Skeletal muscle satellite cell (primary cell): Measurements from ENCODE around the gene GSTM2.

Experiments used
- H3K27me3 ChIP-seq: 2 replicates; pipeline ENCODE4 v1.7.0; 2013; ENCODE audit warnings: low read length; ENCODE audit not compliant: control insufficient read depth, insufficient read depth
- H3K36me3 ChIP-seq: 2 replicates; pipeline ENCODE4 v1.7.0; 2013; ENCODE audit warnings: mild to moderate bottlenecking, control low read depth, low read length; ENCODE audit not compliant: insufficient read depth
- H3K4me1 ChIP-seq: 2 replicates; pipeline ENCODE4 v1.7.0; 2013; ENCODE audit warnings: low read length; ENCODE audit not compliant: control insufficient read depth, insufficient read depth
- H3K4me2 ChIP-seq: 2 replicates; pipeline ENCODE4 v1.7.0; 2013; ENCODE audit warnings: mild to moderate bottlenecking, low read length
- H3K4me3 ChIP-seq: 2 replicates; pipeline ENCODE4 v1.7.0; 2013; ENCODE audit warnings: low read length
- H3K9ac ChIP-seq: 2 replicates; pipeline ENCODE4 v1.7.0; 2013; ENCODE audit warnings: mild to moderate bottlenecking, low read depth, low read length, moderate library complexity
- H3K9me3 ChIP-seq: replicated peaks from 2 replicates; pipeline ENCODE4 v1.7.0; 2013; ENCODE audit warnings: mild to moderate bottlenecking, control low read depth, low read length

Gene GSTM2

GRCh38 chr1:109631513-109632505, 36.0 kb upstream of the GSTM2 start:
- H3K4me1 ChIP-seq: peaks cover 11% of the 10 kb centered on the region
- no peaks in the 10 kb centered on the region for H3K9me3 ChIP-seq
- no peaks in the 10 kb centered on the region for H3K27me3 ChIP-seq
- peaks cover 49% of the 10 kb centered on the region for H3K36me3 ChIP-seq
- H3K4me3 ChIP-seq: no peak overlapping the region
- no peak overlapping the region for H3K4me2 ChIP-seq
- H3K9ac ChIP-seq: no peak overlapping the region

GRCh38 chr1:109632671-109633346, 35.0 kb upstream of the GSTM2 start:
- Histone ChIP-seq H3K36me3 (peaks cover 40% of the 10 kb centered on the region), H3K9me3 (no peaks in the 10 kb centered on the region)

DNA sequence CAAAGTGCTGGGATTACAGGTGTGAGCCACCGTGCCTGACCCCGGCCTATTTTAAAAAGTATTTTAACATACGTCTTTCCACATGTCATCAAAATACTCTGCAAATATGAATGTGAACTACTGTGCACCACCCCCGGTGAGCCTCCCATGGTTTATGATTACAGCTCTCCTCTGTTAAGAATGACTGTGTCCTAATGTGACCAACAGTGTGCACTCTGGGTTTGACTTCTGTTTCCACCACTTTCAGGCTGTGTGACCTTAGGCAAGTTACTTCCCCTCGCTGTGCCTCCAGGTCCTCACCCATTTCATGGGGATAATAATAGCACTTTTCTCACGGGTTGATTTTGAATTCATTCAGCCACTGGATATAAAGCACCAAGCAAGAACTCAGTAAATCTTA, 33.6 kb upstream of the GSTM2 start:
- peaks cover 11% of the 10 kb centered on the region for H3K4me1 ChIP-seq
- no peaks in the 10 kb centered on the region for H3K9me3 ChIP-seq
- no peak overlapping the region for H3K4me3 ChIP-seq
- no peak overlapping the region for H3K4me2 ChIP-seq
- no peak overlapping the region for H3K9ac ChIP-seq
- H3K36me3 ChIP-seq: peaks cover 25% of the 10 kb centered on the region
- no peaks in the 10 kb centered on the region for H3K27me3 ChIP-seq

More at GRCh38 chr1:109632671-109633346, 35.0 kb upstream of the GSTM2 start:
- no peak overlapping the region for H3K4me3 ChIP-seq
- H3K9ac ChIP-seq: no peak overlapping the region
- H3K27me3 ChIP-seq: no peaks in the 10 kb centered on the region
- H3K4me2 ChIP-seq: no peak overlapping the region
- H3K4me1 ChIP-seq: peaks cover 11% of the 10 kb centered on the region

- H3K36me3 ChIP-seq: peaks cover 18% of the 10 kb centered on the region
- H3K4me3 ChIP-seq: no peak overlapping the region
- H3K9ac ChIP-seq: no peak overlapping the region
- H3K4me1 ChIP-seq: peaks cover 11% of the 10 kb centered on the region
- H3K27me3 ChIP-seq: no peaks in the 10 kb centered on the region
- H3K4me2 ChIP-seq: no peak overlapping the region
- H3K9me3 ChIP-seq: no peaks in the 10 kb centered on the region
These were observed 32.8 kb upstream of the GSTM2 start for GRCh38 chr1:109634771-109635750.

- Histone ChIP-seq H3K27me3 (no peaks in the 10 kb centered on the region), H3K4me1 (peaks cover 11% of the 10 kb centered on the region), H3K9me3 (no peaks in the 10 kb centered on the region), H3K4me2 (no peak overlapping the region), H3K9ac (no peak overlapping the region), H3K36me3 (peaks cover 13% of the 10 kb centered on the region), H3K4me3 (no peak overlapping the region)
These were observed 32.0 kb upstream of the GSTM2 start for GRCh38 chr1:109635862-109636200.

DNA sequence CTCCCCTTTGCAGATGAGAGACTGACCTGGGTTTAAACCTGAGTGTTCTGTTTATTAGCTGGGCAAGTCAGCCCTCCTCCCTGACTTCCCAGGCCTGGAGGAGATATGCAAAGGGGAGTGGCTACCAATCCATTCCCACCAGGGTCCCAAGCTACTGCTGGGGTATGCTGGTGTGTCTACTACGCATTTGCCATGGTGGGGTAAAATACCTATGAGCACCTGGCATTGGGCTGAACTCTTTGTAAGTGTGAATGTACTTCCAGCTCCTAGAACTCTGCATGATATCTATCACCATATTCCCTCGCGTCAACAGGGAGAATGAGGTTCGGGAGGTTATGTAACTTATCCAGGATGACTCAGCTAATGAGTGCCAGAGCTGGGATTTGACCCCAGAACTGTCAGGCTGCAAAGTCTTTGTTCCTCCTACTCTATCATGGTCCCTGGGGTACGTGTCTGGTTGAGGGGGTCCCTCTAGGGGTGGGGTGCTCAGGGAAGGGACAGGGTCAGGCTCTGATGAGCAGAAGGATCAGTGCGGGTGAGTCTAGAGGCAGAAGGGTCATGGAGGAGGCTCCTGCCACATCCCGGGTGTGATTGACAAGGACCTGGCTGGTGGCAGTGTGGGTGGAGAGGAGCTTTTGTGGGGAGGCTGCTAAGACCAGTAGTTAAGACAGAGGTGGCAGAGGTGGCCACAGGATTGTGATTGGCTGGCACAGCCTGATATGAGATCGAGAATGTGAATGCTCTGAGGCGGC, 31.5 kb upstream of the GSTM2 start:
- Histone ChIP-seq H3K9me3 (no peaks in the 10 kb centered on the region), H3K9ac (no peak overlapping the region), H3K36me3 (peaks cover 7% of the 10 kb centered on the region), H3K4me3 (no peak overlapping the region), H3K27me3 (no peaks in the 10 kb centered on the region), H3K4me2 (peak overlapping the region; percentile 42), H3K4me1 (peaks cover 11% of the 10 kb centered on the region)

- peaks cover 11% of the 10 kb centered on the region for H3K4me1 ChIP-seq
- no peaks in the 10 kb centered on the region for H3K9me3 ChIP-seq
- H3K27me3 ChIP-seq: no peaks in the 10 kb centered on the region
- H3K9ac ChIP-seq: no peak overlapping the region
- no peak overlapping the region for H3K4me3 ChIP-seq
- no peak overlapping the region for H3K4me2 ChIP-seq
- no peaks in the 10 kb centered on the region for H3K36me3 ChIP-seq
These were observed 30.4 kb upstream of the GSTM2 start for GRCh38 chr1:109637446-109637845.

DNA sequence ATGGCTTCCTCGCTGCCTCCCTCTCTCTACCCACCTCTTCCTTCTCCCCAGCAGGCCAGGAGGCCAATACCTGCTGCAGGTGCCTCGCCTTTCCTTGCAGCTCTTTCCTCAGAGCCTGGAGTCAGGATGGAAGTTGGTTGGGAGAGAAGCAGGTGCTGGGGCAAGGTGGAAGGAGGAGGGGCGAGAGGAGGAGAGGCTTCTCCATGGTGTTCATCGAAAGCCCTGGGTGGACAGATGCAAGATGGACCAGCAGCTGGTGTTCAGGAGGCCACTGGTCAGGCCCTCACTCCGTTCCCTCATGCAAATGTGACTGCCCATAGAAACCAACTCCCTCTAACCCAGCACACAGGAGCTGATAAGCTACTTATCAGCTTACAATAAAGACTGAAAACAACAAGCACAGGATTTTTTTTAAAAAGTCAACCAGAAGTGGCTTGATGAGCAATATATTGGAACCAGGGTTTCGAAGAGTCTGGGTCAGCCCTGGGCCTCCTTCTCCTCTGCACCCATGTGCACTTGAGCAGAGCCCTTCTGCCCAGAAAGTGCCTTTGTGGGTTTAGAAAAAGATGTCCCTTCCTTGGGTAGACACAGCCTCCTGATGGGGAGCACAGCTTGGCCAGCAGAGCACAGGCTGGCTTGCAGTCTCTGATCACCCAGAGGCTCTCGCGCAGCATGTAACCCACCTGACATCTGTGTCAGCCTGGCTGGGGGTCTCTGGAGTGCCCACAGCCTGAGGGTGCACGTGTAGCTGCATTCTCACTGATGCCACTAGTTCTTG, 28.6 kb upstream of the GSTM2 start:
- H3K4me2 ChIP-seq: no peak overlapping the region
- H3K4me1 ChIP-seq: peaks cover 13% of the 10 kb centered on the region
- no peak overlapping the region for H3K9ac ChIP-seq
- H3K9me3 ChIP-seq: no peaks in the 10 kb centered on the region
- no peak overlapping the region for H3K4me3 ChIP-seq
- H3K27me3 ChIP-seq: no peaks in the 10 kb centered on the region
- no peaks in the 10 kb centered on the region for H3K36me3 ChIP-seq

DNA sequence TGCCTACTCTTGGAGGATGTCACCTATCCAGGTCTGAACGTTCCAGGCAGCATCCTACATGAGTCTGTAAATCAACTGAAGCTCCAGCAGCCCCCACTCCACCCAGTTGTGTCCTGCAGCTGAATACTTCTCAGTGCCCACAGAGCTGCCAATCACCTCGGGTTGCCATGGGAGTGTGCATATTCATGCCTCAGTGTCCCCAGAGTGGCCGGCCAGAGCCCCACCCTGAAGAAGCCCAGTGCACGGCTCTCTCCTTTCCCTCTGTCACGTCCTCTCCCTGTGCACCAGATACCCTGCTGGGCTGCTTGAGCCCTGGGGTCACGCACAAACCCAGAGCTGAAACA, 28.0 kb upstream of the GSTM2 start:
- Histone ChIP-seq H3K4me1 (peaks cover 13% of the 10 kb centered on the region), H3K4me3 (no peak overlapping the region), H3K36me3 (no peaks in the 10 kb centered on the region), H3K27me3 (no peaks in the 10 kb centered on the region), H3K4me2 (no peak overlapping the region), H3K9ac (no peak overlapping the region), H3K9me3 (no peaks in the 10 kb centered on the region)

DNA sequence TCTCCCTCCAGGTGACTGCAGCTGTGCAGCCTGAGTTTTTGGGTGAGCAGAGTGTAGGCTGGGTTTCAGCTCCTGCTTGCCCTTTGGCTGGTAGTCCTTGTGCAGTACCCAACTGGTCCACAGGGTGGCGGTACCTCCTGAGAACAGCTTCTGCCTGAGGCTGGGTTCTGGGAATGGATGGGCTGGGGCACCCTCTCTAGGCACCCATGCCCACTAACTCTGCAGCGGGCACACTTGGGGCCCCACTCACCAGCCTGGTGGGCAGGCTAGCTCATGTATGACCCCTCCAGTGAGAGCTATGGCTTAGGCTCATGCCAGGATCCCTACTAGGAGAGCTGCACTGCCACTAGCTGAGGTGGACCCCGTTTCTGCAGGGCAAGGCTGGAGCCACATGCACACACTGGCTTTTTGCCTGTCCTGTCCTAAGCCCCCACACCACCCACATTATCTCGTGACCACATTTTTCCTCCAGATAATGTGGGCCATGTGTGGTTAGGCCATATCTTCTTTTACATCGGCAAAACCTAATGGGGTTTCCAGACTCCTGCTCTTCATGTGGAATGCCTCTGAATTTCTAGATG, 27.5 kb upstream of the GSTM2 start:
- H3K4me1 ChIP-seq: peaks cover 13% of the 10 kb centered on the region
- H3K9ac ChIP-seq: no peak overlapping the region
- H3K4me2 ChIP-seq: no peak overlapping the region
- no peak overlapping the region for H3K4me3 ChIP-seq
- H3K9me3 ChIP-seq: no peaks in the 10 kb centered on the region
- H3K36me3 ChIP-seq: no peaks in the 10 kb centered on the region
- no peaks in the 10 kb centered on the region for H3K27me3 ChIP-seq
